ENCODE data around the gene KRT76.

Gene KRT76

GRCh38 chr12:52727037-52727436 is 50.1 kb downstream of the KRT76 start:
- DNase-seq: no peak

GRCh38 chr12:52726451-52726850 is 50.7 kb downstream of the KRT76 start:
- no peak for DNase-seq

GRCh38 chr12:52724384-52724783 is 52.8 kb downstream of the KRT76 start:
- no peak for DNase-seq

GRCh38 chr12:52722680-52723079 is 54.5 kb downstream of the KRT76 start:
- DNase-seq: no peak

GRCh38 chr12:52721838-52722470 is 55.2 kb downstream of the KRT76 start:
- DNase-seq: no peak

- no peak for DNase-seq
These were observed 56.7 kb downstream of the KRT76 start for GRCh38 chr12:52720365-52720886.
